Anterior cingulate cortex (tissue), 58 donors: Measurements from ENCODE around the gene PPEF1.
A peak's percentile ranks its signal among the peaks of the same experiment; 100 is the strongest.
"Not testable (repeated sequence)": the region's sequence is repeated elsewhere in the genome, so short reads cannot be mapped to it uniquely, and the experiment has no call there.

ENCODE experiments used
- DNase-seq, 58 donors: peaks; one replicate each; lab custom pipeline; 2025; lab: John Stamatoyannopoulos, UW

The PPEF1 gene

DNA sequence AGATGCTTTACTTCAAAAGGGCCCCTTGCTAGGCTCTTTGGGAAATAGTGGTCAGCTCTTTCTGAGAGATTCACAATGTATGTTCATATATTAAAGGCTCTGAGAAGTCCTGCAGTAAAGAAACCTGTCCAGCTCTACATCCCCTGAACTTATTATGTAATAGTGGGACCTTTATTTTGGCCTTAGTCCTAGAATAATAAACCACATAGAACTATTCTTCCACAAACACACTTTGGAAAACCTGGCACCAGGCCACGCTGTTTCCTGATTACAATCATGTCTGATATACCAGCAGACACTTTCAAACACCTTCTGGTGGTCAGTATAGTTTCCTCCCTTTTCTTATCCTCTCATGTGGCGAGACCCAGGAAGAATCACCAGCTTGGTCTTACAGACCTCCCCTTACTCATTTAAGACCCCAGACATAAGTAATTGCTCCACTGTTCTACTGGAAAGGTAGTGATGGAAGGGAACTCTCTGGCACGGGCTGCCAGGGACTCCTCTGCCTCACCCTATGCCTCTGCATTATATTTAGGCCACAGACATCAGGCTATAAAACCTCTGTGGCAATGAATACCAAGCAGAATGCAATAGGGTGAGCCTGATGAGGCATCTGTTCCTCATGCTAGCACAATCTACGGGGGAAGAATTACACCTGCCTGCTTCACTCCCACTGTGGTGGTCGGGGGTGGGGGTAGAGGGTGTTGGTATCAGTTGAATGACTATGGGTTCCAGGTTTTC is 5.7 kb upstream of the PPEF1 start:
- DNase-seq: no peak

GRCh38 chrX:18702362-18703195 is 4.9 kb upstream of the PPEF1 start:
- no peak for DNase-seq

GRCh38 chrX:18709833-18710232 is 2.4 kb downstream of the PPEF1 start:
- DNase-seq: no peak

DNA sequence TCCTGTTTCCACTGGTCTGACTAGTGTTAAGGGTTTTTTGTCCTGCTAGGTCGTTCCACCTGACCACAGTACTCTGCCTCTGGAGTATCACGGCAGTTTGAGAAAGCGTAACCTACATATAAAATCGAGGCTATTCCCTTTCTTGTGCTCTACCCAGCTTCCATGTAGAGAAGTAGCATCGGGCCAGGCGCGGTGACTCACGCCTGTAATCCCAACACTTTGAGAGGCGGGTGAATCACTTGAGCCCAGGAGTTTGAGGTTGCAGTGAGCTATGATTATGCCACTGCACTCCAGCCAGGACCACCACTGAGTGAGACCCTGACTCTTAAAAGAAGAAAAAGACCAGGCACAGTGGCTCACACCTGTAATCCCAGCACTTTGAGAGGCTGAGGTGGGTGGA is 7.5 kb downstream of the PPEF1 start:
- DNase-seq: no peak

DNA sequence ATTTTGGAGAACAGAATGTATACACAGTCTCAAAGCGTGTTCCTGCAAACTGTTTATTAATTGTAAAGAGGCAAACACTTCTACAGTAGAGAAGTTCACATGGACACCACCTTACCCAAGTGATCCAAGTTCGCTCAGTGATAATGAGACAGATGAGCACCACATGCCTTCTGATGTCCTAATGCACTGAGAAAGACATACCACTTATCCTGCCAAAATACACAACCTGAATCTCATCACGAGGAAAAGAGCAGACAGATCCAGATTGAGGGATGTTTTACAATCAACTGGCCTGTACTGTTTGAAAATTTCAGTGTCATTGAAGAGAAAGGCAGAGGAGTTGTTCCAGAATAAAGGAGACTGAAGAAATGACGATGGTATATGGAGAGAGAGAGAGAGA is 12.4 kb downstream of the PPEF1 start:
- DNase-seq: no peak

GRCh38 chrX:18721683-18722499 is 14.4 kb downstream of the PPEF1 start:
- DNase-seq: peak in 17 of 58 donors; percentile 0 to 35 (median 6)

- no peak for DNase-seq
Measured at GRCh38 chrX:18722500-18723071, 15.1 kb downstream of the PPEF1 start.

DNA sequence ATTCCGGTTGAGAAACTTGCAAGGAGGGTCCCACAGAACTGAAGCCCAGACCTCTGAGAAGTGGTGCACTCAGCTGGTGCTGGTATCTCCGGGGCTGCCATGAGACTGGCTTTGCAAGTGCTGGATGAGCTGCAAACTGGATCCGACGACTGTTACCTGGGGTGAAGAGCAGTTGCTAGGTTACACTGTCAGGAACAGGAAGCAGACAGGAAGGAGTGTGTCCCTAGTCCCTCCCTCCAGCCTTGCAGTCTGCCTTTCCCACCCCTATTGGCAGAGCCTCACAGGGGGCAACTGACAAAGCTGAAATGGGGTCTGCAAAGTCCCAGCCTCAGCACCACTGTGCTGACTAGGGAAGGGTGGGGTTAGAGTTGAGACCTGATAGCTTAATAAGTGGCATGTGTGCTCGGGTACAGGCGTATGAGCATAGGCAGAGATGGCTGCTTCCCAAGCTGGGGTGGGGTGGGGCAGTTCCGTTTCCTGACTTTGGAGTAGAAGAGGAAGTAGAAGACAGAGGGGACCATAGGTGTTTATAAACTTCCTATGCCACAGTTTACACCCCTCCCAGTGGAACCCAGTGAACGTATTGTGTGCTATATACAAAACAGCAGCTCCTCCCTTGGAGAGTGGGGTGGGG is 18.0 kb downstream of the PPEF1 start:
- DNase-seq: peak in 1 of 58 donors; percentile 13

GRCh38 chrX:18733287-18733686 is 25.8 kb downstream of the PPEF1 start:
- DNase-seq: no peak

- DNase-seq: not testable (repeated sequence)
Measured at GRCh38 chrX:18739609-18740008, 32.2 kb downstream of the PPEF1 start.

DNA sequence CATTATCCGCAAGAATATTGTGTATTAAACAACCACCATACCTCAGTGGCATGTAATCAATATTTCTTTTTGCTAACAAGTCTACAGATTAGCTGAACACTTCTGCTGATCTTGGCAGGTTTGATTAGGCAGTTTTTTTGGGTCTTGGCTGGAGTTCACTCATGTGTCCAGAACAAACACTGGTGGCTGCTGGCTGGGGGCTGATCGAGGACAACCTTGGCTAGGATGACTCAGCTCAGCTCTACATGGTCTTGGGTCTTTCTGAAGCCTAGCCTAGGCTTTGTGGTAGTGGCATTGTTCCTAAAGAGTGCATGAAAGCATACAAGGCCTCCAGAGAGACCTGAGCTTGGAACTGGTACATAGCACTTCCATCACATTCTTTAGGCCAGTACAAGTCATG is 41.1 kb downstream of the PPEF1 start:
- no peak for DNase-seq

DNA sequence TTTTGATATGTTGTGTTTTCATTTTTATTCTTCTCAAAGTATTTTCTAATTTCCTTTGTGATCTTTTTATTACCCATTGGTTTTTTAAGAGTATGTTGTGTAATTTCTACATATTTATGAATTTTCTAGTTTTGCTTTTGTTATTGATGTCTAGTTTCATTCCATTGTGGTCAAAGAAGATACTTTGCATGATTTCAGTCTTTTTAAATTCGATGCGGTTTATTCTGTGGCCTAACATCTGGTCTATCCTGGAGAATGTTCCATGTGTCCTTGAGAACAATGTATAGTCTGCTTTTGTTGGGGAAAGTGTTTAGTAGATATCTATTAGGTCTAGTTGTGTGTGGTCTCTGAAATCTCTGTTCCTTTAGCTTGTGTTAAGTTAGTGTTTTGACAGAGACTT is 46.2 kb downstream of the PPEF1 start:
- no peak for DNase-seq

- DNase-seq: no peak
Measured at GRCh38 chrX:18755651-18756050, 48.2 kb downstream of the PPEF1 start.

- DNase-seq: peak in 2 of 58 donors; percentile 0 to 2
Measured at GRCh38 chrX:18757956-18758932, 50.8 kb downstream of the PPEF1 start.

DNA sequence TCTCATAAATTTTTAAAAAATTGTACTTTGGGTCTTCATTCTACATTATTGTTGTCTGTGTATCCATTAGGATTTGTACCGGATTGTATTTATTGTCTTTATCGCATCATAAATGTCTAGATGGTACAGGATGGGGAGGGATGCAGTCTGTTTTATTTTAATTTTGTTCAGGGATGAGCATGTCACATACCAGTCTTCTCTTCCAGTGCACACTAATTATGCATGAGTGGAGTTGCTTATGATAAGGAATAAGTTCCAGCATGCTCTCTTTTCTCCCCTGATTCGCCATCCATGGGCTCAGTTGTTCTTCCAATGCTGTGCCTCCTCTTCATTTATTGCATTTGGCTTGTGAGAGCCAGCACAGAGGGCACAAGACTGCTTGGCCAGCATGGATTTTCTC is 54.3 kb downstream of the PPEF1 start:
- DNase-seq: no peak

GRCh38 chrX:18763106-18763505 is 55.7 kb downstream of the PPEF1 start:
- DNase-seq: not testable (repeated sequence)

DNA sequence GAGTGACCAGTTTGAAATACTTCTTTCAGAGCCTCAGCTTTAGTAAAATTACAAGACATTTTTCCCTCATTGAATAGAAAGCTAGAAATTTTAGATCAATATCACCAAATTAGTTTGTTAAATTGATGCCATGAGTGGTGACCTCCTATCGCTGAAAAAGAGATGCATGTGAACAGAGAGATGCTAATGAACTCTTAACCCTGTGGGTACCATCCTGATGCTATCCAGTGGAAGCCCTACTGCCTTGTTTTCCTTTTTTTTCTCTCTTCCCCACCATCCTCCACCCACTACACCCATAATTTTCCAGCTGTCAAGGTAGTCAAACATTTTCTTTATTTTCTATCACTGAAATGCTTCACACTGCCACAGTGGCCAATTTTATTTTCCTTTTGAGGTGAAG is 61.9 kb downstream of the PPEF1 start:
- DNase-seq: no peak

GRCh38 chrX:18769812-18770573 is 62.5 kb downstream of the PPEF1 start:
- no peak for DNase-seq
